Right lobe of liver (tissue), 4 donors: ENCODE data around the gene SOD2.

ENCODE experiments used
- CTCF ChIP-seq, 4 donors: fragments of 200-600 bp in 3 of 4; fragments of 450-650 bp in 1 of 4; IDR thresholded peaks; one replicate each; pipeline versions ENCODE4 v1.5.1 to v1.8.0; 2016 to 2022; ENCODE audit warnings: antibody characterized with exemption in 4 of 4, mild to moderate bottlenecking in 2 of 4
- POLR2A ChIP-seq: fragments of 450-650 bp; IDR thresholded peaks from one replicate; pipeline ENCODE4 v1.6.1; 2017; ENCODE audit warnings: antibody characterized with exemption, mild to moderate bottlenecking
- donor health status: DM: no; HTN: no; CAD: no.
- donor health status: DM: no; HTN: no; CAD: no.
- donor health status: DM: no; HTN: yes; CAD: no.

- TF ChIP-seq CTCF (IDR thresholded peaks at IDR 0.05) (no peak), POLR2A (no peak)
Observed at GRCh38 chr6:159678574-159678973, 14.5 kb downstream of the SOD2 start.
